Mucosa of rectum (tissue), 2 donors: ENCODE measurements around the gene AKAP7.

Experiments used
- H3K27ac ChIP-seq, 2 donors: one replicate each; pipeline ENCODE4 v1.7.0; 2013; ENCODE audit warnings: inconsistent platforms in 2 of 2, low read depth in 2 of 2, low read length in 2 of 2
- H3K27me3 ChIP-seq, 2 donors: one replicate each; pipeline ENCODE4 v1.7.0; 2013; ENCODE audit warnings: low read length in 2 of 2; ENCODE audit not compliant: control insufficient read depth in 2 of 2, insufficient read depth in 2 of 2
- H3K36me3 ChIP-seq, 2 donors: one replicate each; pipeline ENCODE4 v1.7.0; 2013; ENCODE audit warnings: low read length in 2 of 2; ENCODE audit not compliant: control insufficient read depth in 2 of 2, insufficient read depth in 2 of 2
- H3K4me1 ChIP-seq, 2 donors: one replicate each; pipeline ENCODE4 v1.7.0; 2013; ENCODE audit warnings: low read length in 2 of 2, mild to moderate bottlenecking in 1 of 2; ENCODE audit not compliant: control insufficient read depth in 2 of 2, insufficient read depth in 2 of 2
- H3K4me3 ChIP-seq, 2 donors: one replicate each; pipeline ENCODE4 v1.7.0; 2013; ENCODE audit warnings: low read length in 2 of 2
- H3K9ac ChIP-seq, 2 donors: one replicate each; pipeline ENCODE4 v1.7.0; 2013; ENCODE audit warnings: low read length in 2 of 2, low read depth in 1 of 2, mild to moderate bottlenecking in 1 of 2
- H3K9me3 ChIP-seq, 2 donors: one replicate each; pipeline ENCODE4 v1.7.0; 2013; ENCODE audit warnings: low read length in 2 of 2; ENCODE audit not compliant: control insufficient read depth in 2 of 2
- donor health status: healthy.
- donor health status: Normal muscosa, but diverticular disease.

Gene AKAP7

DNA sequence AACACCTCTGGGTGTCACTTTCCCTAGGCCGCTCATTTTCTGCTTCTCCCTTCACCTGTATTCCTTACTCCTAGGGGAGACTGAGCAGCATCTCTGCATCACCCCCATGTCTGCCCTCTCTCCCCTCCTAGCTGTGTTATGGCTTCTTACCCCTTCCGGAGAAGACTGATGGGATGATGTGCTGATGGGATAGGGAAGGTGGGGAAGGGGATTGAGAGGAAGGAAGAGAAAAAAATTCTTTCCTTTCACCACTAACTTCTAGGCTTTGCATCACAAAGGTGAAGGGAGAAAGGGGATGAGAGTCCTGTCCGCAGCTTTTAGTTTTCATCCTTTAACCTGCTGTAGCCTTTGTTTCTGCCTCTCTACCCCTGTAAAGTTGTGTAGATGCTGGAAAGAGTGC lies 26.7 kb downstream of the AKAP7 start:
- H3K4me3 ChIP-seq: no peak overlapping the region
- no peak overlapping the region for H3K27ac ChIP-seq
- H3K4me1 ChIP-seq: no peaks in the 10 kb centered on the region
- H3K9me3 ChIP-seq: no peaks in the 10 kb centered on the region
- H3K36me3 ChIP-seq: peaks cover 0 to 3% of the 10 kb centered on the region in 2 donors
- no peak overlapping the region for H3K9ac ChIP-seq
- no peaks in the 10 kb centered on the region for H3K27me3 ChIP-seq

- peaks cover 0 to 3% of the 10 kb centered on the region in 2 donors for H3K36me3 ChIP-seq
- H3K9me3 ChIP-seq: no peaks in the 10 kb centered on the region
- H3K4me1 ChIP-seq: no peaks in the 10 kb centered on the region
- no peak overlapping the region for H3K4me3 ChIP-seq
- no peaks in the 10 kb centered on the region for H3K27me3 ChIP-seq
- no peak overlapping the region for H3K9ac ChIP-seq
- H3K27ac ChIP-seq: no peak overlapping the region
Observed at GRCh38 chr6:131163886-131164285, 28.6 kb downstream of the AKAP7 start.

- H3K27ac ChIP-seq: no peak overlapping the region
Observed at GRCh38 chr6:131164506-131164905, 29.2 kb downstream of the AKAP7 start.

DNA sequence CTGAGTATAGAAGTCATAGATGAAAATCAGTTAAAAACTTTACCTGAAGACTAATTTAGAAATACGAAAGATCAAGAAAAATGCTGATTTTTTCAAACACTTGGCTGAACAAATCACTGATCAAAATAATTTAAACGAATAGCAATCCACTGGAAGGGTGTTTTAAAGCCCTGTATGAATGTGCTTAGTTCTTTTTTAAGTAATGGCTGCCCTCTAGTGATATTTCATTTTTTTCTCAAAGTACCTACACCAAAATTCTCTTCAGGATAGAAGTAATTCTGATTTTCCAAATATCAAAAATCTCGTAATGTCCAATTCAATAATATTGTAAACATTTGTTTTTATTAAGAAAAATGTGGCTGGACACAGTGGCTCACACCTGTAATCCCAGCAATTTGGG lies 32.5 kb downstream of the AKAP7 start:
- no peak overlapping the region for H3K9ac ChIP-seq
- H3K4me1 ChIP-seq: peaks cover 0 to 2% of the 10 kb centered on the region in 2 donors
- H3K36me3 ChIP-seq: peaks cover 0 to 3% of the 10 kb centered on the region in 2 donors
- H3K9me3 ChIP-seq: no peaks in the 10 kb centered on the region
- no peak overlapping the region for H3K27ac ChIP-seq
- H3K4me3 ChIP-seq: no peak overlapping the region
- H3K27me3 ChIP-seq: no peaks in the 10 kb centered on the region

More at GRCh38 chr6:131164506-131164905, 29.2 kb downstream of the AKAP7 start:
- Histone ChIP-seq H3K36me3 (peaks cover 0 to 5% of the 10 kb centered on the region in 2 donors), H3K4me1 (no peaks in the 10 kb centered on the region), H3K9ac (no peak overlapping the region), H3K9me3 (no peaks in the 10 kb centered on the region), H3K4me3 (no peak overlapping the region), H3K27me3 (no peaks in the 10 kb centered on the region)

- H3K36me3 ChIP-seq: peaks cover 0 to 2% of the 10 kb centered on the region in 2 donors
- H3K27ac ChIP-seq: no peak overlapping the region
- H3K4me3 ChIP-seq: no peak overlapping the region
- no peaks in the 10 kb centered on the region for H3K27me3 ChIP-seq
- H3K9ac ChIP-seq: no peak overlapping the region
- peaks cover 0 to 2% of the 10 kb centered on the region in 2 donors for H3K4me1 ChIP-seq
- no peaks in the 10 kb centered on the region for H3K9me3 ChIP-seq
Observed at GRCh38 chr6:131169613-131170012, 34.3 kb downstream of the AKAP7 start.

DNA sequence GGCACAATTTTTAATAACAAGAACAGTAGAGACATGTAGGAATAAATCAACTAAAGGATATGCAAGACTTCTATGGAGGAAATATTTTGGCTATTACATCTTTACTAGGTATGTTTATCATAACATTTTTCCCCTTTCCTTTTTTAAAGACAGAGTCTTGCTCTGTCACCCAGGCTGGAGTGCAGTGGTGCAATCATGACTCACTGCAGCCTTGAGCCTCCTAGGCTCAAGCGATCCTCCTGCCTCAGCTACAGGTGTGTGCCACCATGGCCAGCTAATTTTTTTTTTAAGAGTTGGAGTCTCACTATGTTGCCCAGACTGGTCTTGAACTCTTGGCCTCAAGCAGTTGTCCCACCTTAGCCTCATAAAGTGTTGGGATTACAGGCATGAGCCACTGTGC lies 37.0 kb downstream of the AKAP7 start:
- no peak overlapping the region for H3K4me3 ChIP-seq

GRCh38 chr6:131173680-131174079 lies 38.4 kb downstream of the AKAP7 start:
- no peak overlapping the region for H3K9ac ChIP-seq
- H3K9me3 ChIP-seq: no peaks in the 10 kb centered on the region
- no peaks in the 10 kb centered on the region for H3K27me3 ChIP-seq
- H3K4me3 ChIP-seq: no peak overlapping the region
- no peak overlapping the region for H3K27ac ChIP-seq
- peaks cover 0 to 2% of the 10 kb centered on the region in 2 donors for H3K36me3 ChIP-seq
- H3K4me1 ChIP-seq: peaks cover 0 to 2% of the 10 kb centered on the region in 2 donors

More for the DNA sequence above, 37.0 kb downstream of the AKAP7 start:
- Histone ChIP-seq H3K27me3 (no peaks in the 10 kb centered on the region), H3K36me3 (peaks cover 0 to 2% of the 10 kb centered on the region in 2 donors), H3K4me1 (peaks cover 0 to 2% of the 10 kb centered on the region in 2 donors), H3K9me3 (no peaks in the 10 kb centered on the region), H3K9ac (no peak overlapping the region), H3K27ac (no peak overlapping the region)

GRCh38 chr6:131175564-131175963 lies 40.3 kb downstream of the AKAP7 start:
- H3K27ac ChIP-seq: no peak overlapping the region
- no peak overlapping the region for H3K4me3 ChIP-seq
- H3K4me1 ChIP-seq: no peaks in the 10 kb centered on the region
- H3K9me3 ChIP-seq: no peaks in the 10 kb centered on the region
- no peaks in the 10 kb centered on the region for H3K36me3 ChIP-seq
- H3K27me3 ChIP-seq: no peaks in the 10 kb centered on the region
- H3K9ac ChIP-seq: no peak overlapping the region

DNA sequence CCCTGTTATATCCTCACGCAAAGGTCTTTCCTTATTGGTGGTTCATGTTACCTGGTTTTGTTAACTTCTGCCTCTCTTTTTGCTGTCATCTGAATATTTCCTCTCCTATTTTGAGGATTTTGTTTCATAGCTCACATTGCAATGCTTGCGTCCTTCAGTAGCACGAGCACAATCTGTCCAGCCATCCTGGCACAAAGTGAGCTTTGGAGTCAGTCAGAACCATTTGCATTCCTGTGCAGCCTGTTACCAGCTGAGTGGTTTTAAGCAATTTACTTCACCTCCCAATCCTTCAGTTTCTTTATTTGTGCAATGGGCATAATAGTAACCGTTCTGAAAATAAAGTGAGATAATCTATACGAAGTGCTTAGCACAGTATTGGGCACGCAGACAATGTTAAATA lies 42.7 kb downstream of the AKAP7 start:
- Histone ChIP-seq H3K9me3 (no peaks in the 10 kb centered on the region), H3K27me3 (no peaks in the 10 kb centered on the region), H3K9ac (no peak overlapping the region), H3K27ac (no peak overlapping the region), H3K4me3 (no peak overlapping the region), H3K36me3 (no peaks in the 10 kb centered on the region), H3K4me1 (peaks cover 0 to under 1% of the 10 kb centered on the region in 2 donors)

DNA sequence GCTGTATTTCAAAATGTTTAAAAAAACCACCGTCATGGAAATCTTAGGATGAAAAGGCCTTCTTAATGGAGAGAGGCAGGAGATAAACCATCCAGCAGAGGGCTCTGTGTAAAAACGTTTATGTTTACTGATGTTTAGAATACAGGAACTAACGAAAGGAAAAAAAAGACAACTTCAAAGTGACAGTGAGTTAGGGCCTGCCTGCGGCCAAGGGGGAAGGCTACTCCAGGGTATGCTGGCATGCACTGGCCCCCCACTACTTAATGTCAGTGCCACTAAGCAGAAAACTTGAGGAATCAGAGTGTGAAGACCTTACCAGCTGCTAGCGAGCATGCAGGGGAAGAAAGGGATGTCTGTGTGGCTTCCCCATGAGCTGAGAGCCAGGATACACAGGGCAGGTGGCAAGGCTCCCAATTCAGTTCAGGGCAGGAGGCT lies 47.7 kb downstream of the AKAP7 start:
- no peaks in the 10 kb centered on the region for H3K9me3 ChIP-seq
- H3K27me3 ChIP-seq: no peaks in the 10 kb centered on the region
- H3K36me3 ChIP-seq: peaks cover 0 to 3% of the 10 kb centered on the region in 2 donors
- peaks cover 0 to 3% of the 10 kb centered on the region in 2 donors for H3K4me1 ChIP-seq
- H3K4me3 ChIP-seq: peak overlapping the region in 1 of 2 donors; percentile 23
- H3K27ac ChIP-seq: no peak overlapping the region
- peak overlapping the region in 1 of 2 donors; percentile 43 for H3K9ac ChIP-seq
